DMS153 (cell line): ENCODE results near the gene USP16.
"Not testable (repeated sequence)": the region's sequence is repeated elsewhere in the genome, so short reads cannot be mapped to it uniquely, and the experiment has no call there.

Experiments
- DNase-seq: peaks from one replicate; lab custom pipeline; 2025; lab: John Stamatoyannopoulos, UW

The USP16 gene

DNA sequence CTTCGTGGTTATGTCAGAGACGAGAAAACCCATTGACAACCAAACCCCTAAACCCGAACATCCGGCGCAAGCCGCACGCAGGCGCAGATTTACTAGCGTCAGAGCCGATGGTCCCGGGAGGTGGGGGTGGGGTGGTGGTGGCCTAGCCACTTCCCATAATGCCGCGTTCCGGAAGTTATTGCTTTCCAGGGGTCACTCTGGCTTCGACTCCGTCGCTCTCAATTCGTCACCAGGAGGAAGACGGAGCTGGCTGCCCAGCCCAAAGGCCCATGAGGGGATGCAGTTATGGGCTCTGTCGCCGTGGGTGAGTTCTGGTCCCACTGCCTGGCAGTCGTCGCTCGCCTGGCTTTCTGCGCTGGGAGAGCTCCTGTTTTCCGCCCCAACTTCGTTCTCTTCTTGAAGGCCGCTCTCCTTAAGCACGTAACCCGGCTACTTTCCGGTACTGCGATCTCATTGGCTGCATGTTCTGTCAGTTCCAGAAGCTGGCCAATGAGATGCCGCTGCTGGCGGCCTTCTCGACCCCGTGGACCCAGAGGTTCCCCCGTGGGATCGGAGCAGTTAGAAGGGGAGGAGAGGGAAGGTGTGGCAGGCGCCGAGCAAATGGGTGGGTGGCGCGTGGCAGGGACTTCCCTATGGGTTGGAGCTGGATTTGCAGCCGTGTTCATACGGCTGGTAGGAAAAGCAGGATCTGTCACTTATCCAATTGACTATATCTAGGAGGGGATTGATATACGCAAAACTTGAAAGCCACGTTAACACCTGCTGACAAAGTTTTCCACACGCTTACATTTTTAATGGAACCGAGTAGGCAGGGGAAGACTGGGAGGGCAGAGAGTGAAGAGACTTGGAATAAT, at the start of gene USP16:
Gene USP16, plus strand, starts transcription at position 195 of the 854 bp plus-strand sequence. CDS start 3,246 bp downstream, outside the sequence.
- peak; percentile 95 for DNase-seq

DNA sequence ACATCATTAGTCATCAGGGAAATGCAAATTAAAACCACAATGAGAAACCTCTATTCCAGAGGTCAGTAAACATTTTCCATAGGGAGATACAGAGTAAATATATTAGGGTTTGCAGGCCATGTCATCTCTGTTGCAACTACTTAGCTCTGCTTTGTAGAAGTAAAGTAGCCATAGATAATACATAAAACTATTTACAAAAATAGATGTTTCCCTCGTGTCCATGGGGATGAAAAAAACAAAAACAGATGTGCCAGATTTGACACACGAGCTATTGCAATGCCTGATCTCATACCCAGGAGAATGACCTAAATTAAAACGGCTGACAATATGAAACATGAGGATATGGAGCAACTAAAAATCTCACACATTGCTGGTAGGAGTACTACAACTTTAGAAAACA, 49.1 kb upstream of the USP16 start:
- DNase-seq, result no peak

DNA sequence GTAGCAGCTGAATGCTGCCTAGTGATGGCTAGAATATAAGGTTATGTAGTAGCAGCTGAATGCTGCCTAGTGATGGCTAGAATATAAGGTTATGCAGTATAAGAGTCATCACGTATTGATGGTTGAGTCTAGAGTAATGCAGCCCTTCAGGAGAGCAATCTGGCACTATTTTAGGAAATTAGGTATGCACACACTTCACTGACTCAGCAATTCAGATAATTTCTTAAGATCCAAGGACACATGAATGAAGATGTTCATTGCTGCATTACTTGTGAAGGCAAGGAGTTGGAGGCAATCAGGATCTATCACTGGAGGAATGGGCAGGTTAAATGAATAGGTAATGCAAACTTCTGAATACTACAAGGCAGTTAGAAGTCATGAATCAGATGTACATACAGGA, 45.4 kb upstream of the USP16 start:
- no peak for DNase-seq

DNA sequence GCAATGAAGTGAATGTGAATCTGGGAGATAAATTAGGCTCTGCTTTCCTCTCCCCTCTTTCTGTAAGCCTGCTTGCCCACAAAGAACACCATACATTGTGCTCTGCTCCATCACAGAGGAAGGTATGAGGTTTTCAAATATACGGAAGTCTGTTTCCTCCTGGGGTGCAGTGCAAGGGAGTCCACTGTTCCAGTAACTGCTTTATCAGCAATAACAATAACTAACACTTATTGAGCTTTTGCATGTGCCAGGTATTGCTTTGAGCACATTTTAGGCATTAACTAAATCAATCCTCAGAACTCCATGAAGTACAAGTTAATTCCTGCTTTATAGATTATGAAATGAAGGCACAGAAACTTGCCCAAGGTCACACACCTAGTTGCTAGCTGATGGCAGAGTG, 41.8 kb upstream of the USP16 start:
- DNase-seq, result no peak

DNA sequence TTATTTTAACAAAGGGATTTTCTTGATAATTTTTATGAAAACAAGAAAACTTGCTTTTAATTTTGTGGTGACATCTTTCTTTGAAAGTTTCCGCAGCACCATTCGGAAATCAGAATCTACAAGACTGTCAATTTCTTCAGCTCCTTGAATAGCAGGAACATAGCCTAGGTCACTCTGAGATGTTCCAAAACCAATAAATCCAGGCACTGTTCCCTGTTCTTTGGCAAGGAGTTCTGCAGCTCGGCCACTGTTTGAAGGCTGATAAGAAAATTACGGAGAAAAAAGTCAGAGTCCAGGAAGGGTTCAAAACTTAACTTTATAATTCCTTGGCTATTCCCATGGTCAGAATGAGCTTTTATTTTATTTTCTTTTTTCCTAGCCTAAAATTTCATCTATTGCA, 37.8 kb upstream of the USP16 start:
- no peak for DNase-seq

DNA sequence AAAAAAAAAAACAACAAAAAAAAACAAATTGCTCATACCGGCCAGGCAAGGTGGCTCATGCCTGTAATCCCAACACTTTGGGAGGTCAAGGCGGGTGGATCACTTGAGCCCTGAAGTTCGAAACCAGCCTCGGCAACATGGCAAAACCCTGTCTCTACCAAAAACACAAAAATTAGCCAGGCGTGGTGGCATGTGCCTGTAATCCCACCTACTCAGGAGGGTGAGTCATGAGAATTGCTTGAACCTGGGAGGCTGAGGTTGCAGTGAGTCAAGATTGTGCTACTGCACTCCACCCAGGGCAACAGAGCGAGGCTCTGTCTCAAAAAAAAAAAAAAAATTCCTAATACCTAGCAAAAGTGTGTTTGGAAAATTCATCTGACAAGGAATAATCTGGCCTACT, 36.3 kb upstream of the USP16 start:
- not testable (repeated sequence) for DNase-seq

DNA sequence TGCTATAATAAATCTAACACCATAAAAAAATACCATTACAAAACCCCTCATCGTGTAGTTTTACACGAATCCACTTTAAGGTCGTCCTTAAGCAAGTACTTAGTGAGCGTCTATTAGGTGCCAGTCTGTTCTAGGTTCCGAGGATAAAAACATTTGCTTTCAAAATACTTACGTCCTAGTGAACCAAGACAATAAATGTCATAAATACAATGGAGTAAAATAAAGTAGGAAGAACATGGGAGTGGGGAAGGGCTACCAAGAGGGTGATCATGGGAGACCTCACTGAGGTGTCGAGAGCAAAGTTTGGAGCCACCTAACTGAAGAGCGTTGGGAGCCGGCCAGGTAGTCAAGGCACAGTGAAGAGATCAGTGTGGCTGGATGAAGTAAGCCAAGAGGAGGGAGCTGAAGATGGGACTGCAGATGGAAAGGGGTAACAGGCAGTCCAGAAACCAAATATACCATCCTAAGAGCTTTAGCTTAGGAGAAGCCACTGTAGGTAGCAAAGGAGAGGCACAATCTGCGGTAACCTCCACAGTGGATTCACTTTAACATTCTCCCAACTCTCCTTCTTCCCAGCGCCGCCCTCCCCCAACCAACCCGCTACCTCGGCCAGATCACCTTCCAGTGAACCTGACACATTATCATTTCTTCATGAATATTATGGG, 32.5 kb upstream of the USP16 start:
- DNase-seq, result no peak

DNA sequence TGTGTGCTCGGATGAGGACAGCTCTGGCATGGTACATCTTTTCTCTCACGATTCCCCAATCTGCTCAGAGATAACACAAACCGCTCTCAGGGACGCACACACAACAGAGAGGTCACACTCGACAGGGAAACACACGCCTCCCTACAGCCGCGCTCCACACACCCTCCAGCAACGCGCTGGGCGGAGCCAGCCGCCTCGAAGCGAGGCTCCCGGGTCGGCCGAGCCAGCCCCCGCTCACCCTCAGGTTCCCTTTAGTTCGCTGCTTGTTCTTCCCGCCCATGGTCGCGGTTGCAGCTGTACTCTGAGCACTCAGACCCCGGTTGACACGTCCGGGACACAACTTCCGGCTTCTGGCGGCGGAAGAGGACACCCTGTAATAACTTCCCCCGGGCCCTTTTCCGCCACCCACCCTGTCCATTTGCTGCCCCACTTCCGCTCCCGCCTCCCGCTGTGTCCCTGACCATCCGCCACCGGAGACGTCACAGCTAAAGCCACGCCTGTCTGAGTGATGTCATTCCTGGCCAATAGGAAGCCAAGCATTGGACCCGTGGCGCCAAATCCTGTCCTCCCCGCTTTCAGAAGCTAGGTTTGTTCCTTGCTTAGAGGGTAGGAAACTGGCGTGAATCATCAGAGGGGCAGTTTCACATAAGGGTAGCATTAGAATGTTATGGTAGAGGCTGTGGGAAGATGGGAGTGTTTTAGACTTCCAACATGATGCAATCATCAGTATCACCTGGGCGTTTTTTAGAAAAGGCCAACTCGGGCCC, 31.8 kb upstream of the USP16 start, which contains the start of gene LTN1:
Gene LTN1, minus strand, starts transcription at position 352 of the 767 bp plus-strand sequence. Its CDS starts 72 bp downstream, at position 280.
- DNase-seq, result peak; percentile 97

DNA sequence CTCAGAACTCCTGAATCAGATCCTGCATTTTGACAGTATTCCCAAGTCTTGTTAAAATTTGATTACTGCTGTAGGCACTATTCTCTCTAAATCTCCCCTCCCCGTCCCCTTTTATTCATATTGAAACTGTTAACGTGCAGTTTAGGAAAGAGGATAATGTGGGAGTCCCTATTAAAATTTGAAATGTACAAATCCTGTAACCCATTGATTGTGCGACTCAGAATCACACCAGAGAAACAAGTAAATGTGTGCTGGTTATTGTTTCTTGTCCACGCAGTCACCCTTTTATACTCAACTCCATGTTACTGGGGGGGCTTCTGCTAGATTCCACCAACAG, 31.2 kb upstream of the USP16 start:
- no peak for DNase-seq

DNA sequence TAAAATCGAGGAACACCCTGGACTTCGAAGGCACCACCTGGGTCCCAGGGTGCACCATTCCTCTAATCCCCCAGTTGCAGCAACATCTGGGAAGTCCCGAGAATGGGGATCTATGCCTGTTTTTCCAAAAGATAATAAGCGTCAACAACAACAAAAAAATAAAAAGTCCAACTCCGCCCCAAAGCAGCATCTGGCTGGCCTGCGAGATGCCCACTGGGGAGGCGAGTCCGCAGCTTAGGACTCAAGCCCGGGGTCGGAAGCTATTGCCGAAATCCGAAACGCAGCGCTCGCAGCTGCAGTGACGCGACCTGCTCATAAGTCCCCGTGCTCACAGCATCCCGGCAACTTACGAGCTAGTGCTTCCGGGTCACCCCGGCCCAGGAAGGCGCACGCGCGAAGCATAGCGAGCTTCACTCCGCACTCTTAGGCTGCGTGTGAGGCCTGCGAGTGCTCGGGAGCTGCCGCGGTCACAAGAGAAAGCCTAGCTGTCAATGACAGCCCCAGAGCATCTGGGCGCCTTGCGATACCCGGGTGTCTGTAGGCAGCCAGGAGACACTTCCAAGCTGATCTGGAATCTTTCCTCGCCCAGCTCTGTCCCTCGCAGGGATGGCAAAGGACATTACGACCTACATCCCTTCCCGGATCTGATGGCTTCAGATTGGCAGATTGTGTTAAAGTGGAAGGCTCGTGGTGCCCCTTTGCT, 21.9 kb upstream of the USP16 start:
- DNase-seq, result peak; percentile 95

DNA sequence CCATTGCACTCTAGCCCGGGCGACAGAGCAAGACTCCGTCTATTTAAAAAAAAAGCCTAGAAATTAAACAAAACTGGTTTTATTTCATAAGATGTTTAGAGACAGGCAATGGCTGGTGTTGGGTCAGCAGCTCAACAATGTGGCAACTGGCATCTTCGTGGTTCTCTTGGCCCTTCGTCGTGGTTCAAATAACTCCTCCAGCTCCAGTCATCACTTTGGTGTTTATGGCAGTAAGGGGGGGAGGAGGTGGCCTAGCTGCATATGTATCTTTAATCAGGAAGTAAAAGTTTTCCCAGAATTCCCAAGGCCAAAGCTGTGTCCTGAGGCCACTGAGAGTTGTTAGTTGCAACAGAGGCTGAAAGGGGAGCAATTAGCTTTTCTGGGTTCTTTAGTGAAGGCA, 18.8 kb upstream of the USP16 start:
- no peak for DNase-seq

DNA sequence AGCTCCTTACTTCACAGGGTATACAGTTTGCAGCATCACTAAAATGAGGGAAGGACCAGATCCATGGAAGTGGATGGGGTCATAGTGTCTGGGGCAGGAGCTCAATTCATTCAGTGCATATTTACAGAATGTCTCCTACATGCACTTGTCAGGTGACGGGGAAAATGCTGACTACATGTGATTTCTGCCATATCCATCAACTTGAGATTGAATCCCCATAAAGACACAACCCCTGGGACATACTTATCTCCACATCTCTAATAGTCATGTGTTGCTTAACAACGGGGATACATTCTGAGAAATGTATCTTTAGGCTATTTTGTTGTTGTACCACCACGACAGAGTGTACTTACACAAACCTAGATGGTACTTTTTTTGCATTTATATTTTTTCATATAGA, 17.3 kb upstream of the USP16 start:
- DNase-seq, result no peak

DNA sequence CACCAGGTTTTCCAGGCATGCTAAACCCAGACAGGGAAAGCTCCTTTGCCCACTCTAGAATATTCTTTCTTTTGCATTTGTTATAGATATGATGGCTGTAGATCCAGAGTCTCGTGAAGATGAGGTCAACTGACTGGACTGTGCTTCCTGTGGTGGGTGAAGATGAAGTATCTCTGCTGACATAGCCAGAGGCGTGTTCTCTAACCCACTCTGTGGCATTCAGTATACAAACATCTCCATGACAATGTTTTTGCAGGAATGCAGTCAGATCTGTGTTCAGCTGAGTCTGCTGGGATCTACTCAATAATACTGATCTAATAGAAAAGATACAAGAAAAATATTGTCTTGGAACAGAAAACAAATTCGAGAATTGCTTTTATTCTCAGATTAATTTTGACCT, 16.7 kb upstream of the USP16 start:
- DNase-seq, result no peak

DNA sequence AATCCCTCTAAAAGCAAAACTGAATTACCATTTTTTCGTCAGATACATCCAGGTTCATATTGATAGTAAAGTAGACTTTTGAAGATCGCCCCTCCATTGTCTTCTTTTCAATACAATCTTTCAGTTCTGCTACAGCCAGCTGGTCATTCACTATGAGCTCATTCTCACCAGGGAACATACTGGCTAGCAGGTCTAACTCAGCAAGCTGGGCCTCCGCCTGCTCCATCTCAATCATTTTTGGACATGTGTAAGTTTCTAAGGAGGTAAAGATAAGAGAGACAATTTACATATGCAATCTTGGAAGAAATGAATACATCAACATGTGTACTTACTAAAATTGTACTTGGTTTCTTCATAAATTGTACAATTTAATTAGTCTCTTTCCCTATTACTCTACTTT, 16.1 kb upstream of the USP16 start:
- DNase-seq, result no peak

DNA sequence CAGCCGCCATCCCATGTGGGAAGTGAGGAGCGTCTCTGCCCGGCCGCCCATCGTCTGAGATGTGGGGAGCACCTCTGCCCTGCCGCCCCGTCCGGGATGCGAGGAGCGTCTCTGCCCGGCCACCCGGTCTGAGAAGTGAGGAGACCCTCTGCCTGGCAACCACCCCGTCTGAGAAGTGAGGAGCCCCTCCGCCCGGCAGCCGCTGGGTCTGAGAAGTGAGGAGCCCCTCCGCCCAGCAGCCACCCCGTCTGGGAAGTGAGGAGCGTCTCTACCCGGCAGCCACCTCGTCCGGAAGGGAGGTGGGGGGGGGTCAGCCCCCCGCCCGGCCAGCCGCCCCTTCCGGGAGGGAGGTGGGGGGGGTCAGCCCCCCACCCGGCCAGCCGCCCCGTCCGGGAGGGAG, 13.2 kb upstream of the USP16 start:
- DNase-seq, result not testable (repeated sequence)

DNA sequence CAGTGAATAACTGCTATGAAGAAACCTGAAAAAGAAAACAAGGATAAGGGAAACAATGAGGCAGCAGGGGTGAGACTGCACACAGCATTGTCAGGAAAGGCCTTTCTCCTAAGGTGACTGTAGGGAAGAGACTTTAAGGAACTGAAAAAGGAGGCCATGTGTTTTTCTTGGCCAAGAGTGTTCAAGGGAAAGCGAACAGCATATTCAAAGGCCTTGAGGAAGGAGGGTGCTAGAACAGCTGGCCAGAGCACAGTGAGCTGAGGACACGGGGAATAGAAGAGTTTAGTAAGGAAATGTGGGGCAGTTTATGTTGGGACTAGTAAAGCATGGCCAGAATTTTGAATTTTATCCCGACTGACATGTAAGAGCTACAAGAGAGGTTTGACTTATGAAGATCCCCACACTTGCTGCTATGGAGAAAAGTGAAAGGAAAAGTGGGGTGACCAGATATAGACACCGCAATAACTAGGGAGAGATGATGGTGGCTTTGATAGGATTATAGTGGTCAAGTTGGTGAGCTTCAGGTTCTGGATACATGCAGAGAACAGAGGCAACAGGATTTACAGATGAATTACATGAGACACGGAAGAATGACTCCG, 6.7 kb upstream of the USP16 start:
- no peak for DNase-seq

DNA sequence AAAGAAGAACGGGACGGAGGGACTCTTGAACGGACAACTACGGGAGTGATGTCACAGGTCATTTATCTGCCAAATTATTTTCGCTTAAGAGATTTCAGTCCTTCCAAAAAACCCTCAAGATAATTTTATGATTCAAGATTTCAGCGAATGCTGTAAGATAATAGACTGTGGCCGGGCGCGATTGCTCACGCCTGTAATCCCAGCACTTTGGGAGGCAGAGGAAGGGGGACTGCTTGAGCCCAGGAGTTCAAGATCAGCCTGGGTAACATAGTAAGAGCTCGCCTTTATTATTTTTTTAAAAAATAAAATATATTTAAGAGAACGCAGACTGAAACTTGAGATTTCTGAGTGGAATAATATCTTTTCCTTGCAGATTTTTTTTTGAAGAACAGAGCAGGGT, 5.9 kb upstream of the USP16 start:
- DNase-seq, result no peak

DNA sequence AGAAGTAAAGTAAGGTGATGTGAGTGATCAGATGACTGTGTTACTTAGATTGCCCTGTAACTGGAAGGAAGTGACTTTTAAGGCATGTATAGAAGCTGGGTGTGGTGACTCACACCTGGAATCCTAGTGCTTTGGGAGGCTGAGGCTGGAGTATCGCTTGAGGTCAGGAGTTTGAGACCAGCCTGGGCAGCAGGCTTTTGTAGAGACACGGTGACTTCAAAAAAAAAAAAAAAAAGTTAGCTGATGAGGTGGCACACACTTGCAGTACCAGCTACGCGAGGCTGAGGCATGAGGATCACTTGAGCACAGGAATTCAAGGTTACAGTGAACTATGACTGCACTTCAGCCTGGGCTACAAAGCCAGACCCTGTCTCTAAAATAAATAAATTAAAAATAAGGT, 2.3 kb upstream of the USP16 start:
- DNase-seq, result no peak

DNA sequence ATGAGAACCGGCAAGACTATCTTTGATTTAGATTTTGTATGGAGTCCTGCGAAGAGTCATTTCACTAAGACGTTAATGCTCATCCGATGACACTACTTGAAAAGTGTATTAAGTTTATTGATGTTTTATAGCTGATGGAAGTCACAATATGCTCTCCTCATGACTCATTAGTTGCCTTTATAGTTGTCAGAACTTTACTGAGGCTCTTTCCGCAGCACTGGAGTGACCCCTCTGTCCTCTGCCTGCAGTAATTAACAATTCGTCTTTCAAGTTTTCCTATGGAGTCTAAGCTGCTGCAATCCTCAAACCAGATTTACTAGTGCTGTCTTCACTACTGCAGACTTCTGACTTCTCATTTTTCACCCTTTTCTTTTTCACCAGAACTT, 853 bp downstream of the USP16 start:
- no peak for DNase-seq

DNA sequence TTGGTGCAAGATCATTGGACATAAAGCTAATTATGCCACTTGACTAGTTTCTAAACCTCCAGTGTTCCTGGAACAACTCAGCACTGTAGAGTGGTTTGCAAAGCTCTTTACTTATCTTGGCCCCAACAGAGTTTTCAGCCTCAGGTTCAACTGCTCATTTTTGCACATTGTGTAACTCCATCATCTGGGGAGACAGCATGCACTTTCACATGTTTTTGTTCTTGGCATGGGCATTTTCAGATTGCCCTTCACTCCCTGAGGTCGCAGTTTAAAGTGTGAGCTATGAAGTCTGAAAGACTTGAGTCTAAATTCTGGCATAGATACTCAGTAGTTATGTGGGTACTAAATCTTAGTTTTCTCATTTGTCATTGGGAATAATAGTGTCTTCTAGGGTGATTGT, 5.1 kb downstream of the USP16 start:
- DNase-seq, result no peak

DNA sequence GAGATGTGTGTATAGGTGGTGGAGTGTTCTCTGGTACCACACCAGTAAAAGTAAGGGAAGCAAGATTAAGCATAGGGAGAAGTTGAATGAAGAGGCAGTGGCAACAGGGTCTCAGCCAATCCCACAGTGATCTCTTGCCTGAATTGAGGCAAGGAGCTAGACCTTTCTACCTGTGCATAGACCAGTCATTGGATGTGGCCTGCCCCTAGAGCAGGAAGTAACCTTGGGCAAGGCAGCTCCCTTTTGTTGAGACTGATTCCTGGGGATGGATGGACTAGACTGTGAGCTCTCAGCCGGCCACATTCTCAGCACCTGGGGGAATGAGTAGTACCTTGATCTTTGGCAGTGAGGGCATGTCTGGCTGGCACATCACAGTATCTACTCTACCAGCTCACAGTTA, 6.4 kb downstream of the USP16 start:
- no peak for DNase-seq

DNA sequence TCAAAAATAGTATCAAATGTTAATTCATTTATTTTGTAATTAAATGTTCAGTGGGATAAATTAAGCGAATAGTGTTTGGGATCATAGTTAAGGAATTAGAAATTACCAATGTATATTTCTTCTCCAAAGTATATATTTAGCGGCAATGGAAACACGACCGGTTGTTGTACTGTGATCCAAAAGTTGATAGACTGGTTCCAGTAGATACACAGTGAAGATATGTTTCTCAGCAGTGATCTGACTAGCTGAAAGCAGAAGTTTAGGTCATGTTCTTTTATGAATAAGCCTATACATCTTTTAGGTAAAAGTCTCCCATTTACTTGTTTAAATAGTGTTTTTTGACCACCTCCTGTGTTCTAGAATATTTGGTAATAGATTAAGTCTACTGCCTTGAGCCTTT, 8.8 kb downstream of the USP16 start:
- no peak for DNase-seq
